K562 (cell line): ENCODE data around the gene HAUS2. TPM values are rescaled to one million over a fixed set of nuclear protein-coding genes. Genes with fewer than 3 reads are reported as not detected.

Source experiments
- ATAC-seq: fragments of 200-7000 bp; cut with Tn5 transposase; 3 replicates; pipeline ENCODE4 v1.9.1; 2020; ENCODE audit warnings: moderate library complexity
- Bru-seq: library from RNA; stranded (reverse); fragments of 400-500 nt; gene quantifications from one replicate; lab custom pipeline; 2021; lab: Mats Ljungman, UMichigan
- BruChase-seq, 2 experiments: library from RNA; stranded (reverse); fragments of 400-500 nt; gene quantifications; one replicate each; lab custom pipeline; 2021; lab: Mats Ljungman, UMichigan
- BruUV-seq: library from RNA; stranded (reverse); fragments of 400-500 nt; replicated peaks from 2 replicates; lab custom pipeline; 2021; lab: Mats Ljungman, UMichigan
- CTCF ChIA-PET: fragments of 300-600 bp; formaldehyde crosslinking; extraction: SDS; loops from one replicate; lab custom pipeline; 2021; ENCODE audit warnings: low intra/inter-chr PET ratio; lab: Yijun Ruan, JAX
- POLR2A ChIA-PET: fragments of 300-600, 350-650 bp; sonication (Branson Sonifier 250); formaldehyde crosslinking; extraction: SDS; loops from one replicate; lab custom pipeline; 2021; ENCODE audit warnings: antibody characterized with exemption, inconsistent platforms; lab: Yijun Ruan, JAX
- DNase-seq, 4 experiments: peaks; one replicate each; pipeline versions ENCODE4 v3.0.0 to v3.0.0-alpha.2; 2011 to 2018; ENCODE audit warnings: low spot score in 3 of 4, mixed read lengths in 3 of 4; ENCODE audit errors: extremely low read depth in 1 of 4
- FAIRE-seq: peaks from 2 replicates; lab custom pipeline; 2011; peaks lifted over from hg19 to GRCh38; lab: Jason Lieb, UNC
- H2AFZ ChIP-seq: 2 replicates; pipeline ENCODE4 v1.6.0; 2011; ENCODE audit warnings: low read depth, low read length, control low read depth, inconsistent platforms
- H3K27ac ChIP-seq: fragments of 200-600 bp; 3 replicates; pipeline ENCODE4 v1.8.0; 2011; ENCODE audit warnings: low read depth, mild to moderate bottlenecking, control low read depth, inconsistent platforms, low read length, moderate library complexity, mixed read lengths; ENCODE audit errors: extremely low read depth
- H3K27me3 ChIP-seq, 2 experiments: fragments of 300-600 bp in 1 of 2; 2 replicates in 1 of 2; 3 replicates in 1 of 2; pipeline versions ENCODE4 v1.6.0 to v1.8.0; 2011; ENCODE audit warnings: inconsistent platforms in 2 of 2, low read length in 2 of 2, mild to moderate bottlenecking in 1 of 2, mixed read lengths in 1 of 2, moderate library complexity in 1 of 2; ENCODE audit not compliant: control insufficient read depth in 2 of 2, insufficient read depth in 2 of 2
- H3K36me3 ChIP-seq: fragments of 300-600 bp; 3 replicates; pipeline ENCODE4 v1.8.0; 2011; ENCODE audit warnings: mild to moderate bottlenecking, low read length, inconsistent platforms; ENCODE audit not compliant: control insufficient read depth, insufficient read depth
- H3K4me1 ChIP-seq, 2 experiments: fragments of 200-600 bp in 1 of 2; replicated peaks in 1 of 2; 2 replicates in 1 of 2; 3 replicates in 1 of 2; pipeline versions ENCODE4 v1.5.1 to v1.8.0; 2011; ENCODE audit warnings: inconsistent platforms in 2 of 2, low read length in 2 of 2, mild to moderate bottlenecking in 1 of 2, mixed read lengths in 1 of 2, moderate library complexity in 1 of 2; ENCODE audit not compliant: control insufficient read depth in 2 of 2, insufficient read depth in 2 of 2
- H3K4me2 ChIP-seq: 2 replicates; pipeline ENCODE4 v1.6.1; 2011; ENCODE audit warnings: low read length, control low read depth, inconsistent platforms, mixed read lengths; ENCODE audit not compliant: insufficient read depth
- H3K4me3 ChIP-seq: fragments of 200-600 bp; sonication (generic), shearing (Covaris generic); 2 replicates; pipeline ENCODE4 v1.5.1; 2016; ENCODE audit warnings: control low read depth, inconsistent platforms
- H3K79me2 ChIP-seq: fragments of 200-600 bp; 3 replicates; pipeline ENCODE4 v1.8.0; 2011; ENCODE audit warnings: low read length, inconsistent platforms; ENCODE audit not compliant: control insufficient read depth, insufficient read depth
- H3K9ac ChIP-seq, 2 experiments: 2 replicates each; pipeline versions ENCODE4 v1.6.0 to v1.6.1; 2011; ENCODE audit warnings: low read depth in 2 of 2, low read length in 2 of 2, control low read depth in 1 of 2, inconsistent platforms in 1 of 2, mild to moderate bottlenecking in 1 of 2, mixed read lengths in 1 of 2; ENCODE audit not compliant: insufficient read depth in 1 of 2
- H3K9me1 ChIP-seq: one replicate; pipeline ENCODE4 v1.6.0; 2011; ENCODE audit warnings: inconsistent platforms, mild to moderate bottlenecking, low read length, moderate library complexity; ENCODE audit not compliant: control insufficient read depth, insufficient read depth
- H3K9me3 ChIP-seq: replicated peaks from 2 replicates; pipeline ENCODE4 v1.5.1; 2011; ENCODE audit warnings: low read depth, low read length, inconsistent platforms; ENCODE audit not compliant: control insufficient read depth, insufficient read depth
- H4K20me1 ChIP-seq: replicated peaks from 2 replicates; pipeline ENCODE4 v1.6.1; 2011; ENCODE audit warnings: low read length, inconsistent platforms, mixed read lengths; ENCODE audit not compliant: control insufficient read depth, insufficient read depth
- C11orf30 ChIP-seq: fragments of 450-650 bp; IDR thresholded peaks from 2 replicates; pipeline ENCODE4 v1.6.1; 2016; ENCODE audit warnings: low read depth, mild to moderate bottlenecking
- CHD2 ChIP-seq: IDR thresholded peaks from 2 replicates; pipeline ENCODE4 v1.6.1; 2011; ENCODE audit warnings: low read depth, low read length
- CREB1 ChIP-seq, 2 experiments: sonication (generic) in 1 of 2; formaldehyde crosslinking in 1 of 2; IDR thresholded peaks; 2 replicates each; pipeline versions ENCODE4 v1.6.1 to v1.8.0; 2012 to 2022; ENCODE audit warnings: inconsistent platforms in 1 of 2, mild to moderate bottlenecking in 1 of 2, missing genetic modification reagents in 1 of 2, moderate library complexity in 1 of 2
- CSDE1 ChIP-seq, 2 experiments: fragments of 450-650 bp; IDR thresholded peaks; 2 replicates each; pipeline ENCODE4 v1.6.1; 2016; ENCODE audit warnings: mild to moderate bottlenecking in 1 of 2
- HMGN3 ChIP-seq: IDR thresholded peaks from 2 replicates; pipeline ENCODE4 v1.6.1; 2011; ENCODE audit warnings: borderline replicate concordance, low read depth, mild to moderate bottlenecking, mixed read lengths, low read length; ENCODE audit not compliant: insufficient read length; ENCODE audit errors: extremely low read depth
- L3MBTL2 ChIP-seq: fragments of 450-650 bp; IDR thresholded peaks from 2 replicates; pipeline ENCODE4 v1.6.1; 2016; ENCODE audit warnings: mild to moderate bottlenecking, moderate library complexity
- PCBP1 ChIP-seq: fragments of 200-400 bp; formaldehyde crosslinking; IDR thresholded peaks from 2 replicates; pipeline ENCODE4 v1.6.1; 2018; ENCODE audit warnings: mild to moderate bottlenecking, low read depth, low read length; ENCODE audit not compliant: poor library complexity, severe bottlenecking
- PML ChIP-seq: IDR thresholded peaks from 2 replicates; pipeline ENCODE4 v1.6.1; 2012; ENCODE audit warnings: low read length, inconsistent platforms
- RAD21 ChIP-seq, 2 experiments: fragments of 250-450 bp in 1 of 2; fragments of 450-650 bp in 1 of 2; sonication (Bioruptor Pico) in 1 of 2; formaldehyde crosslinking in 1 of 2; IDR thresholded peaks in 1 of 2; conservative IDR thresholded peaks in 1 of 2; 2 replicates each; pipeline versions ENCODE4 v1.4.0 to v1.8.0; 2020 to 2022; ENCODE audit warnings: mild to moderate bottlenecking in 2 of 2, moderate library complexity in 1 of 2
- RBFOX2 ChIP-seq: fragments of 200-400 bp; formaldehyde crosslinking; IDR thresholded peaks from 2 replicates; pipeline ENCODE4 v1.6.1; 2017; ENCODE audit warnings: low read depth, mild to moderate bottlenecking, low read length, moderate library complexity
- RFX5 ChIP-seq: IDR thresholded peaks from 2 replicates; pipeline ENCODE4 v1.6.1; 2011; ENCODE audit warnings: low read depth, mild to moderate bottlenecking, improper control_type of control experiment, low read length
- TFAP4 ChIP-seq: sonication (generic); formaldehyde crosslinking; IDR thresholded peaks from 2 replicates; pipeline ENCODE4 v1.8.0; 2022; ENCODE audit warnings: missing genetic modification reagents, mild to moderate bottlenecking, moderate library complexity, borderline replicate concordance
- ZNF431 ChIP-seq: sonication (generic); formaldehyde crosslinking; IDR thresholded peaks from 2 replicates; pipeline ENCODE4 v1.8.0; 2022; ENCODE audit warnings: mild to moderate bottlenecking, missing genetic modification reagents
- ZNF75A ChIP-seq: fragments of 450-650 bp; formaldehyde crosslinking; IDR thresholded peaks from 2 replicates; pipeline ENCODE4 v1.4.0; 2020; ENCODE audit warnings: mild to moderate bottlenecking
- WGBS: fragments of 100-300 bp; shearing (Covaris generic); methylation state at CpG from one replicate; pipeline ENCODE4 v1.1.6; 2016; ENCODE audit warnings: low coverage, mixed read lengths; ENCODE audit not compliant: insufficient coverage; ENCODE audit errors: missing lambda C conversion rate; 5-methylcytosine and 5-hydroxymethylcytosine counted together
- in situ Hi-C: fragments of 300-500 bp; cut with MboI; formaldehyde crosslinking; loops from 4 replicates; pipeline ENCODE4 v1.15.0; 2018; ENCODE audit warnings: inconsistent platforms, mixed read lengths
- intact Hi-C: fragments of 100-400 bp; cut with micrococcal nuclease; formaldehyde crosslinking; loops from 2 replicates; pipeline ENCODE4 v1.14.2; 2022
- long read RNA-seq, 3 experiments: library from polyadenylated mRNA in 2 of 3; library from RNA in 1 of 3; unstranded in 2 of 3; stranded (forward) in 1 of 3; transcript quantifications; one replicate each; pipeline ENCODE4 v2.0.0, GENCODE V29; 2019 to 2022
- polyA minus RNA-seq, 3 experiments: library from RNA; depleted of rRNA, polyadenylated mRNA; stranded (reverse); fragments of >200 nt; gene quantifications; 2 replicates each; pipeline ENCODE4 v1.2.3, GENCODE V29; 2011
- polyA plus RNA-seq, 8 experiments: library from polyadenylated mRNA; depleted of rRNA in 4 of 8; stranded (reverse) in 5 of 8; unstranded in 3 of 8; fragments of >200 nt; fragmentation: Nextera tagmentation in 2 of 8; fragmentation: Illumina TruSeq in 1 of 8; extraction: Ambion mirVana in 2 of 8; extraction: Trizol in 1 of 8; gene quantifications; 2 replicates each; pipeline versions ENCODE4 v1.2.1 to v1.2.3, GENCODE V29; 2011 to 2014; ENCODE audit warnings: inconsistent platforms in 1 of 8, missing spikeins in 1 of 8
- total RNA-seq, 7 experiments: library from RNA; depleted of rRNA in 6 of 7; stranded (reverse); fragments of >200 nt in 6 of 7; fragmentation: Illumina TruSeq in 2 of 7; extraction: Trizol in 2 of 7; gene quantifications; 2 replicates each; pipeline versions ENCODE4 v1.2.1 to v1.2.3, GENCODE V29; 2011 to 2021; ENCODE audit warnings: low replicate concordance in 1 of 7

Gene HAUS2
- total RNA-seq (2011; cell fraction: chromatin; rRNA removed; ENCODE audit: low replicate concordance): 17.7 and 33.3 TPM in 2 replicates
- total RNA-seq (2011; cell fraction: nucleolus; rRNA removed): 12.5 and 13.2 TPM in 2 replicates
- total RNA-seq (2011; cell fraction: nucleoplasm; rRNA removed): 19.1 and 35.8 TPM in 2 replicates
- total RNA-seq (2014; rRNA removed) (30.6 and 37.0 TPM in 2 replicates), total RNA-seq (2014; rRNA removed; fragmentation: Illumina TruSeq; extraction: Trizol) (58.6 and 67.7 TPM in 2 replicates), total RNA-seq (2015; rRNA removed; fragmentation: Illumina TruSeq; extraction: Trizol) (48.8 and 54.1 TPM in 2 replicates), total RNA-seq (2021) (43.3 and 48.9 TPM in 2 replicates), polyA plus RNA-seq (2011; rRNA removed) (43.3 and 64.9 TPM in 2 replicates), polyA plus RNA-seq (2014; fragmentation: Illumina TruSeq; extraction: Trizol) (49.7 and 60.8 TPM in 2 replicates), polyA plus RNA-seq (2014; fragmentation: Nextera tagmentation; extraction: Ambion mirVana) (10 to 100 TPM; 51.6 to 57.8 TPM), polyA plus RNA-seq (2014; rRNA removed) (42.8 and 47.7 TPM in 2 replicates), polyA minus RNA-seq (2011; rRNA and poly(A)+ RNA removed) (36.0 and 41.6 TPM in 2 replicates), Bru-seq, nascent RNA (percentile 83 among the genes with signal in this experiment), BruChase-seq, experiment 1, labeled RNA remaining after a 2-hour chase (percentile 86 among the genes with signal in this experiment), BruChase-seq, experiment 2, labeled RNA remaining after a 6-hour chase (percentile 88 among the genes with signal in this experiment)
- polyA plus RNA-seq (2011; cell fraction: cytosol; rRNA removed): 14.2 and 23.3 TPM in 2 replicates
- polyA plus RNA-seq (2011; cell fraction: nucleus; rRNA removed): 8.9 and 9.2 TPM in 2 replicates
- 25.3 and 44.8 TPM in 2 replicates for polyA plus RNA-seq (2012)
- polyA minus RNA-seq (2011; cell fraction: cytosol; rRNA and poly(A)+ RNA removed): 9.2 and 21.6 TPM in 2 replicates
- polyA minus RNA-seq (2011; cell fraction: nucleus; rRNA and poly(A)+ RNA removed): 5.8 and 8.3 TPM in 2 replicates
- long read RNA-seq, experiment 1, transcript HAUS2-201 (6 exons, 3,949 nt): major isoform, 38 of 74 reads
- long read RNA-seq, experiment 1, transcript HAUS2-205 (7 exons, 626 nt): minor isoform, 6 of 74 reads
- long read RNA-seq, experiment 1, partial matches to known transcripts: 4 of 74 reads
- long read RNA-seq, experiment 1, other reads (novel, unspliced or antisense): 20 of 74 reads
- long read RNA-seq, experiment 2, partial matches to known transcripts: 0 of 18 reads
- long read RNA-seq, experiment 2, other reads (novel, unspliced or antisense): 13 of 18 reads
- long read RNA-seq, experiment 3, transcript HAUS2-201 (6 exons, 3,949 nt): major isoform, 14 of 25 reads
- long read RNA-seq, experiment 3, partial matches to known transcripts: 3 of 25 reads
- long read RNA-seq, experiment 3, other reads (novel, unspliced or antisense): 1 of 25 reads

GRCh38 chr15:42548249-42549031, at the start of gene HAUS2, which contains the start of gene LRRC57:
HAUS2 (plus strand) TSS chr15:42548838; CDS start chr15:42548873, 35 bp downstream.
LRRC57 (minus strand) TSS chr15:42548793; CDS start chr15:42548434, 359 bp downstream.
- DNase-seq (peak; percentile 93 to 94 (median 94)), ATAC-seq (peak; percentile 92), FAIRE-seq (peak; percentile 84)
- H3K9me1 ChIP-seq: no peaks in the 10 kb centered on the region
- TSS peak; percentile 69 for BruUV-seq
- intact Hi-C loops: loop anchor here (2.0 to 10.0 kb wide), 2 partner anchors 54 to 106 kb away; partner anchors contain the start of gene SNAP23
- in situ Hi-C loops: no loop called here
- H3K36me3 ChIP-seq: peaks cover 53% of the 10 kb centered on the region
- no peaks in the 10 kb centered on the region for H3K27me3 ChIP-seq
- peak within 1 kb of the TSS; percentile 93 to 97 for H3K9ac ChIP-seq
- CTCF ChIA-PET: no interaction called here
- WGBS: under 1% methylated on average over 65 of the region's 71 CpGs
- no peaks in the 10 kb centered on the region; the same call in 1 of the 2 replicates for H4K20me1 ChIP-seq
- peak within 1 kb of the TSS; percentile 91 for H3K4me2 ChIP-seq
- peak within 1 kb of the TSS; percentile 94 for H2AFZ ChIP-seq
- H3K4me3 ChIP-seq: peak within 1 kb of the TSS; percentile 98
- POLR2A ChIA-PET: interaction anchor here (0.7 to 5.6 kb wide), 10 partner anchors 10 to 632 kb away, joined by 3 to 31 read pairs (median 4); partner anchors contain the start of genes SNAP23, STARD9 and ZNF106
- peaks cover 9 to 20% of the 10 kb centered on the region in 2 experiments for H3K4me1 ChIP-seq
- H3K27ac ChIP-seq: peak within 1 kb of the TSS; percentile 89
- H3K79me2 ChIP-seq: peaks cover 71% of the 10 kb centered on the region
- no peaks in the 10 kb centered on the region for H3K9me3 ChIP-seq
- TF ChIP-seq CHD2 (0 out of 2 replicates have a peak, but pooled peaks have one; percentile 22), RAD21 (CRISPR knock-in tag; conservative IDR thresholded peaks at IDR 0.05 in 1 of 2, IDR thresholded peaks at IDR 0.05 in 1 of 2) (no peak), TFAP4 (CRISPR knock-in tag) (peak; percentile 79), CSDE1 (IDR thresholded peaks at IDR 0.05) (peak in 1 of 2 experiments; percentile 80; a peak in 2 of 4 replicates), ZNF75A (CRISPR knock-in tag) (no peak), RFX5 (peak; percentile 70), HMGN3 (peak; percentile 90), PCBP1 (peak; percentile 61), ZNF431 (CRISPR knock-in tag) (peak; percentile 26; the same call in 1 of the 2 replicates), CREB1 (IDR thresholded peaks at IDR 0.05) (peak; percentile 94), CREB1 (CRISPR knock-in tag; IDR thresholded peaks at IDR 0.05) (peak; percentile 98), PML (peak; percentile 60; the same call in 1 of the 2 replicates), RBFOX2 (peak; percentile 99), C11orf30 (peak; percentile 95), L3MBTL2 (peak; percentile 47)
